T47D (cell line): Measurements from ENCODE around the gene TSPEAR.

Experiments
- DNase-seq, 2 experiments: peaks; one replicate each; pipeline versions ENCODE4 v3.0.0 to v3.0.0-alpha.2; 2011 to 2012; ENCODE audit warnings: low read depth in 1 of 2, low spot score in 1 of 2
- JUND ChIP-seq: IDR thresholded peaks from 2 replicates; pipeline ENCODE4 v1.6.1; 2012; ENCODE audit warnings: low read depth
- in situ Hi-C: cut with HindIII; loops from 2 replicates; pipeline ENCODE4 v1.10.0; 2016; ENCODE audit warnings: low sequenced_read_pairs, low pct_unique_long_range_greater_than_20kb

Gene TSPEAR

GRCh38 chr21:44549525-44550211 is 161.7 kb downstream of the TSPEAR start:
- TF ChIP-seq JUND = no peak
- in situ Hi-C loops = no loop called here
- no peak for DNase-seq

GRCh38 chr21:44548922-44549321 is 162.4 kb downstream of the TSPEAR start:
- in situ Hi-C loops = no loop called here
- DNase-seq = no peak
- no peak for TF ChIP-seq JUND

- TF ChIP-seq JUND = no peak
- in situ Hi-C loops = no loop called here
- DNase-seq = no peak
Measured at GRCh38 chr21:44548381-44548780, 163.0 kb downstream of the TSPEAR start.

- in situ Hi-C loops = no loop called here
- DNase-seq = peak in 1 of 2 experiments; percentile 23
- TF ChIP-seq JUND = no peak
Measured at GRCh38 chr21:44547656-44548331, 163.6 kb downstream of the TSPEAR start.

- DNase-seq = no peak
- no peak for TF ChIP-seq JUND
- in situ Hi-C loops = no loop called here
Measured at GRCh38 chr21:44544566-44544965, 166.8 kb downstream of the TSPEAR start.

GRCh38 chr21:44542716-44543115 is 168.7 kb downstream of the TSPEAR start:
- in situ Hi-C loops = no loop called here
- no peak for TF ChIP-seq JUND
- no peak for DNase-seq

GRCh38 chr21:44540741-44541288 is 170.6 kb downstream of the TSPEAR start:
- no peak for DNase-seq
- no peak for TF ChIP-seq JUND
- in situ Hi-C loops = no loop called here

GRCh38 chr21:44539991-44540666 is 171.2 kb downstream of the TSPEAR start, which contains the start of gene KRTAP10-1:
Gene KRTAP10-1, minus strand, starts transcription at chr21:44540195. Its CDS starts 45 bp downstream, at chr21:44540150.
- no peak for DNase-seq
- in situ Hi-C loops = no loop called here
- no peak for TF ChIP-seq JUND

- no peak for TF ChIP-seq JUND
- in situ Hi-C loops = no loop called here
Measured at GRCh38 chr21:44539046-44539445, 172.3 kb downstream of the TSPEAR start.

GRCh38 chr21:44537930-44538911 is 173.2 kb downstream of the TSPEAR start:
- DNase-seq = no peak
- in situ Hi-C loops = no loop called here
- TF ChIP-seq JUND = no peak

More at GRCh38 chr21:44539046-44539445, 172.3 kb downstream of the TSPEAR start:
- DNase-seq = no peak

- DNase-seq = no peak
- in situ Hi-C loops = no loop called here
- no peak for TF ChIP-seq JUND
Measured at GRCh38 chr21:44535963-44536362, 175.4 kb downstream of the TSPEAR start.

- no peak for DNase-seq
- no peak for TF ChIP-seq JUND
- in situ Hi-C loops = no loop called here
Measured at GRCh38 chr21:44534688-44535087, 176.7 kb downstream of the TSPEAR start.
